T-helper 17 cell (primary cell): Measurements from ENCODE around the gene COASY. TPM values are rescaled to one million over a fixed set of nuclear protein-coding genes. Genes with fewer than 3 reads are reported as not detected.
"Not testable (repeated sequence)": the region's sequence is repeated elsewhere in the genome, so short reads cannot be mapped to it uniquely, and the experiment has no call there.

Experiments
- ATAC-seq: fragments of 150-1000 bp; cut with Tn5 transposase; 2 replicates; pipeline ENCODE4 v1.10.0; 2021; ENCODE audit warnings: mild to moderate bottlenecking, moderate library complexity
- DNase-seq, 3 donors: peaks; one replicate each; pipeline versions ENCODE4 v3.0.0 to v3.0.0-alpha.2; 2020 to 2021
- H3K9me3 ChIP-seq: one replicate; pipeline ENCODE4 v1.7.0; 2013; ENCODE audit warnings: low read length, mild to moderate bottlenecking; ENCODE audit not compliant: control insufficient read depth, poor library complexity, severe bottlenecking
- H3K27ac Mint-ChIP-seq: one replicate; pipeline ENCODE4 v1.8.0; 2022; ENCODE audit warnings: mild to moderate bottlenecking, moderate library complexity, mixed read lengths
- H3K27me3 Mint-ChIP-seq: one replicate; pipeline ENCODE4 v1.8.0; 2022; ENCODE audit warnings: mixed read lengths
- H3K36me3 Mint-ChIP-seq: one replicate; pipeline ENCODE4 v1.8.0; 2022; ENCODE audit warnings: low read depth, mixed read lengths
- H3K4me1 Mint-ChIP-seq: one replicate; pipeline ENCODE4 v1.8.0; 2022; ENCODE audit warnings: mild to moderate bottlenecking, mixed read lengths
- H3K4me3 Mint-ChIP-seq: one replicate; pipeline ENCODE4 v1.8.0; 2022; ENCODE audit warnings: mild to moderate bottlenecking, moderate library complexity, mixed read lengths
- total RNA-seq, 4 donors: library from RNA in 2 of 4; stranded (reverse) in 2 of 4; gene quantifications; one replicate each; pipeline ENCODE4 v1.2.3 and lab custom pipeline; 2022 to 2026

The COASY gene
- total RNA-seq, 2 donors from 2014 or later = 39.1 to 49.4 TPM

GRCh38 chr17:42537156-42537805 is 24.7 kb upstream of the COASY start:
- Mint-ChIP-seq H3K36me3 (no peaks in the 10 kb centered on the region), H3K4me3 (peak overlapping the region; percentile 88), H3K27ac (peak overlapping the region; percentile 24), H3K4me1 (peaks cover 30% of the 10 kb centered on the region), H3K27me3 (peaks cover 5% of the 10 kb centered on the region)
- H3K9me3 ChIP-seq = no peaks in the 10 kb centered on the region
- no peak for ATAC-seq
- DNase-seq = no peak

- no peak for ATAC-seq
- H3K9me3 ChIP-seq = no peaks in the 10 kb centered on the region
- no peak for DNase-seq
- peaks cover 30% of the 10 kb centered on the region for H3K4me1 Mint-ChIP-seq
- peak overlapping the region; percentile 84 for H3K4me3 Mint-ChIP-seq
- peaks cover 5% of the 10 kb centered on the region for H3K27me3 Mint-ChIP-seq
- no peaks in the 10 kb centered on the region for H3K36me3 Mint-ChIP-seq
- H3K27ac Mint-ChIP-seq = no peak overlapping the region
These were observed 24.0 kb upstream of the COASY start for GRCh38 chr17:42537826-42538451.

DNA sequence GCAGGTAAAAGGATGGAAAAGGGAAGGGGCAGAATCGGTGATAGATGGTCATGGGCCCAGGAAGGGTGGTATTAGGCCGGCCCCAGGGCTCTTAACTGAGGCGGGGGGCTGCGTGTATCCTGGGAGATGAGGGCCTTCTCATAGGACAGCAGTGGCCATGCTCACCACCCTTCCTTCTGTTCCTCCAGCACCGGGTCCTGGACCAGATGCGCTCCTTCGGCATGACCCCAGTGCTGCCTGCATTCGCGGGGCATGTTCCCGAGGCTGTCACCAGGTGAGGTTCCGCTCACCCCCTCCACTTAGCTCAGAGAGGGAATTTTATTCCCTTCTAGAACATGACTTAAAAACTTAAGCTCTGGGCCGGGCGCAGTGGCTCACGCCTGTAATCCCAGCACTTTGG is 23.5 kb upstream of the COASY start:
- H3K4me3 Mint-ChIP-seq = peak overlapping the region; percentile 84
- DNase-seq (no peak), ATAC-seq (no peak)
- peaks cover 3% of the 10 kb centered on the region for H3K27me3 Mint-ChIP-seq
- no peaks in the 10 kb centered on the region for H3K36me3 Mint-ChIP-seq
- no peaks in the 10 kb centered on the region for H3K9me3 ChIP-seq
- no peak overlapping the region for H3K27ac Mint-ChIP-seq
- H3K4me1 Mint-ChIP-seq = peaks cover 28% of the 10 kb centered on the region

DNA sequence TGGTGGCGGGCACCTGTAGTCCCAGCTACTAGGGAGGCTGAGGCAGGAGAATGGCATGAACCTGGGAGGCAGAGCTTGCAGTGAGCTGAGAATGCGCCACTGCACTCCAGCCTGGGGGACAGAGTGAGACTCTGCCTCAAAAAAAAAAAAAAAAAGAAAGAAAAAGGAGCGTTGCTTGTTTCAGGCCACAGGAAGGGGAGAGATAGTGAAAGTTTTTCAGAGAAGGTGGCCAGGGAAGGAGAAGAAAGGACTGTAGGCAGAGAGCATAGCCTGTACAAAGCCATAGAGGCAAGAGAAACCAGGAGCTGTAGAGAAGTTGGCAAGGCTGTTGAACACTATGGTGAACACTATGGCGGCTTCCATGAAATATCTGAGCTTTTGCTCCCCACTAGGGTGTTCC is 21.4 kb upstream of the COASY start:
- H3K9me3 ChIP-seq, ATAC-seq, H3K36me3 Mint-ChIP-seq, DNase-seq, H3K27me3 Mint-ChIP-seq: not testable (repeated sequence)
- peaks cover 24% of the 10 kb centered on the region for H3K4me1 Mint-ChIP-seq
- H3K4me3 Mint-ChIP-seq = peak overlapping the region; percentile 41
- peak overlapping the region; percentile 39 for H3K27ac Mint-ChIP-seq

DNA sequence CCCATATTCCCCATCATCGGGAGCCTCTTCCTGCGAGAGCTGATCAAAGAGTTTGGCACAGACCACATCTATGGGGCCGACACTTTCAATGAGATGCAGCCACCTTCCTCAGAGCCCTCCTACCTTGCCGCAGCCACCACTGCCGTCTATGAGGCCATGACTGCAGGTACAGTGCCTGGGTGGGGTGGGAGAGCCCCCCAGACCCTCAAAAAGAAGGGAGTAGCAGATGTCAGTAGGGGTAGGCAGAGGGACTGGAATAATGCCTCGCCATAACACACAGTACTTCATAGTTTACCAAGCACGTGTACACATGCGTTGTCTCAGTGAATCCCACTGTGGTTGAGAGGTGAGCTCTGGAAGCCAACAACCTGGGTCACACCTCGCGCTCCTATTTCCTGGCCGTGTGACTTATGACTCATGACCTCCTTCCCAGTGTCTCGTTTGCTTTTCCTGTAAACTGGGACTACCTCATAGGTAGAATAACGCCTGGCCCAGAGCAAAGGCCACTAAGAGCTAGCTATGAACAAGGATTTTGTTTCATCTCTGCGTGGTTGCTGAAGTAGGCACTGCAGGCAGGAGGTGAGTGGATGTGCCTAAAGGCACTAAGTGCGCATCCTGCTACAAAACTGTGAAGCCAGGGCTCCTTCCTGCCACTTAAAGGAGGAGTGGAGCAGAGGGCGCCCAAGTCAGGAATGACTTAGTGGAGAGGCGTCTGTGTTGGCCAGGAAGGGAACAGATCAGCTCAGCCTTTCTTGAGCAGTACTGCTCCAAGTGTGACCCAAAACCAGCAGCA is 20.7 kb upstream of the COASY start:
- no peaks in the 10 kb centered on the region for H3K27me3 Mint-ChIP-seq
- DNase-seq = no peak

DNA sequence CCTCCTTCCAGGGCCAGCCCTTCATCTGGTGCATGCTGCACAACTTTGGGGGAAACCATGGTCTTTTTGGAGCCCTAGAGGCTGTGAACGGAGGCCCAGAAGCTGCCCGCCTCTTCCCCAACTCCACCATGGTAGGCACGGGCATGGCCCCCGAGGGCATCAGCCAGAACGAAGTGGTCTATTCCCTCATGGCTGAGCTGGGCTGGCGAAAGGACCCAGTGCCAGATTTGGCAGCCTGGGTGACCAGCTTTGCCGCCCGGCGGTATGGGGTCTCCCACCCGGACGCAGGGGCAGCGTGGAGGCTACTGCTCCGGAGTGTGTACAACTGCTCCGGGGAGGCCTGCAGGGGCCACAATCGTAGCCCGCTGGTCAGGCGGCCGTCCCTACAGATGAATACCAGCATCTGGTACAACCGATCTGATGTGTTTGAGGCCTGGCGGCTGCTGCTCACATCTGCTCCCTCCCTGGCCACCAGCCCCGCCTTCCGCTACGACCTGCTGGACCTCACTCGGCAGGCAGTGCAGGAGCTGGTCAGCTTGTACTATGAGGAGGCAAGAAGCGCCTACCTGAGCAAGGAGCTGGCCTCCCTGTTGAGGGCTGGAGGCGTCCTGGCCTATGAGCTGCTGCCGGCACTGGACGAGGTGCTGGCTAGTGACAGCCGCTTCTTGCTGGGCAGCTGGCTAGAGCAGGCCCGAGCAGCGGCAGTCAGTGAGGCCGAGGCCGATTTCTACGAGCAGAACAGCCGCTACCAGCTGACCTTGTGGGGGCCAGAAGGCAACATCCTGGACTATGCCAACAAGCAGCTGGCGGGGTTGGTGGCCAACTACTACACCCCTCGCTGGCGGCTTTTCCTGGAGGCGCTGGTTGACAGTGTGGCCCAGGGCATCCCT is 18.5 kb upstream of the COASY start:
- DNase-seq (no peak), ATAC-seq (no peak)
- Mint-ChIP-seq H3K4me1 (peaks cover 17% of the 10 kb centered on the region), H3K4me3 (no peak overlapping the region), H3K27ac (no peak overlapping the region), H3K27me3 (no peaks in the 10 kb centered on the region), H3K36me3 (no peaks in the 10 kb centered on the region)
- H3K9me3 ChIP-seq = no peaks in the 10 kb centered on the region

More for the DNA sequence above, 20.7 kb upstream of the COASY start:
- peak overlapping the region; percentile 60 for H3K4me3 Mint-ChIP-seq
- H3K4me1 Mint-ChIP-seq = peaks cover 21% of the 10 kb centered on the region
- H3K36me3 Mint-ChIP-seq = no peaks in the 10 kb centered on the region
- H3K9me3 ChIP-seq = no peaks in the 10 kb centered on the region
- ATAC-seq = peak; percentile 23
- peak overlapping the region; percentile 39 for H3K27ac Mint-ChIP-seq

GRCh38 chr17:42544874-42545283 is 17.1 kb upstream of the COASY start:
- no peaks in the 10 kb centered on the region for H3K9me3 ChIP-seq
- Mint-ChIP-seq H3K27me3 (no peaks in the 10 kb centered on the region), H3K36me3 (no peaks in the 10 kb centered on the region), H3K4me1 (peaks cover 20% of the 10 kb centered on the region), H3K27ac (no peak overlapping the region), H3K4me3 (no peak overlapping the region)
- ATAC-seq (no peak), DNase-seq (no peak)

- H3K27me3 Mint-ChIP-seq, H3K9me3 ChIP-seq, H3K36me3 Mint-ChIP-seq, DNase-seq, ATAC-seq, H3K27ac Mint-ChIP-seq, H3K4me3 Mint-ChIP-seq: not testable (repeated sequence)
- peaks cover 19% of the 10 kb centered on the region for H3K4me1 Mint-ChIP-seq
These were observed 16.0 kb upstream of the COASY start for GRCh38 chr17:42545755-42546505.

GRCh38 chr17:42547001-42547461 is 14.9 kb upstream of the COASY start:
- no peak for DNase-seq
- H3K27ac Mint-ChIP-seq = no peak overlapping the region
- no peaks in the 10 kb centered on the region for H3K9me3 ChIP-seq
- ATAC-seq = no peak
- H3K4me3 Mint-ChIP-seq = peak overlapping the region; percentile 67
- peaks cover 2% of the 10 kb centered on the region for H3K36me3 Mint-ChIP-seq
- H3K27me3 Mint-ChIP-seq = no peaks in the 10 kb centered on the region
- peaks cover 14% of the 10 kb centered on the region for H3K4me1 Mint-ChIP-seq

DNA sequence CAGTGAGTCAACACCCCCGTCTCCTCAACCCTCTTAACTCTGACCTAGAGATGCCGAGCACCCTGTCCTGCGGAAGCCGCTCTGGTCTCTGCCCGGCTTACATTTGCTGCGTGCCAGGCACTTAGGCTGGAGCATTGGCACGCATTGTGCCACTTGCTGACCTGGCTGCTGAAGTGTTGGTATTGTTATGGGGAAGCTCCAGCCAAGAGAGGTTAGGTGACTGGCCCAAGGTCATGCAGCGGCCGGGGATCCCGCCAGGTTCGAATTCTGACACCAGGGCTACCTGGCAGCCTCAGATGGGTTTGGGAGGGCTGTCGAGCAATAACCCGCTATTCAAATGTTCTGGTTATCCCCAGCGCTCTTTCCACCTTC is 14.3 kb upstream of the COASY start:
- ATAC-seq (no peak), DNase-seq (no peak)
- Mint-ChIP-seq H3K4me1 (peaks cover 14% of the 10 kb centered on the region), H3K36me3 (peaks cover 2% of the 10 kb centered on the region), H3K4me3 (peak overlapping the region; percentile 55), H3K27ac (no peak overlapping the region), H3K27me3 (no peaks in the 10 kb centered on the region)
- no peaks in the 10 kb centered on the region for H3K9me3 ChIP-seq

DNA sequence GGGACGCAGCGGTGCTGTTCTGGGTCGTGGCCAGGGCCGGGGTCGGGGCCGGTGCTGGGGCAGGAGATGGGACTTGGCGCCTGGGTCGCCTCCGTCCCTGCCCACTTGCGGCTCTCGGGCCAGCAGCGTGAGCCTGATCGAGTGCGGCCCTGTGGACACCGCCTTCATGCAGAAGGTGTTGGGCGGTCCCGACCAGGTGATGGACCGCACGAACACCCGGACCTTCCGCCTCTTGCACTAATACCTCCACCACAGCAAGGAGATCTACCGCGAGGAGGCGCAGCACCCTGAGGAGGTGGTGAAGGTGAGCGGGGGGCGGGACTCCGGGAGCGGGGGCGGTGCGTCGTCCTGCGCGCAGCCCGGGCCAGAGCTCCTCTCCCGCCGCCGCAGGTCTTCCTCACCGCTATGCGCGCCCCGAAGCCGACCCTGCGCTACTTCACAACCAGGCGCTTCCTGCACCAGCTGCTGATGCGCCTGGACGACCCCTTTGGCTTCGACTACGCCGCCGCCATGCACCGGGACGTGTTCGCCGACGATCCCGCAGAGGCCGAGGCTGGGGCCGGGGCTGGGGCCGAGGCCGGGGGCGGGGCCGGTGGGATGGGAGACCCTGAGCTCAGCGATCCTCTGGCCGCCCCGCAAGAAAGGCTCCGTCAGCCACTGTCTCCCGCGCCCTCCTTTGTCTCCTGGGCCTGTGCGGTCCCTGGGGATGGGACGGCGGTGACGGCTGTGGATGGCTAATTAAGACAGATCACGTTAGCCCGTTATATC is 13.7 kb upstream of the COASY start:
- no peak overlapping the region for H3K27ac Mint-ChIP-seq
- no peaks in the 10 kb centered on the region for H3K27me3 Mint-ChIP-seq
- no peaks in the 10 kb centered on the region for H3K9me3 ChIP-seq
- H3K4me1 Mint-ChIP-seq = peaks cover 14% of the 10 kb centered on the region
- H3K36me3 Mint-ChIP-seq = peaks cover 2% of the 10 kb centered on the region
- ATAC-seq (peak; percentile 95), DNase-seq (peak; percentile 65 to 71 (median 66))
- H3K4me3 Mint-ChIP-seq = peak overlapping the region; percentile 55
